Gastrocnemius medialis (tissue), 4 donors: ENCODE data around the gene RXRA. TPM values are rescaled to one million over a fixed set of nuclear protein-coding genes. Genes with fewer than 3 reads are reported as not detected.

ENCODE experiments used
- ATAC-seq, 2 donors: fragments of 150-250 bp; one replicate each; pipeline ENCODE4 v1.9.1; 2016
- DNase-seq, 2 donors: peaks; one replicate each; pipeline ENCODE4 v3.0.0-alpha.2; 2019
- H3K27ac ChIP-seq, 4 donors: fragments of 200-600 bp; sonication (generic); 1 replicate in 1 of 4; 2 replicates in 3 of 4; pipeline ENCODE4 v1.5.1; 2016 to 2018; ENCODE audit warnings: mild to moderate bottlenecking in 2 of 4, moderate library complexity in 1 of 4
- H3K27me3 ChIP-seq, 3 donors: fragments of 200-600 bp; sonication (generic) in 2 of 3; 1 replicate in 1 of 3; 2 replicates in 2 of 3; pipeline versions ENCODE4 v1.5.1 to v1.6.0; 2016 to 2019; ENCODE audit warnings: mild to moderate bottlenecking in 1 of 3, moderate library complexity in 1 of 3
- H3K36me3 ChIP-seq, 2 donors: fragments of 200-600 bp; sonication (generic) in 1 of 2; one replicate each; pipeline ENCODE4 v1.5.1; 2017 to 2018
- H3K4me1 ChIP-seq, 2 donors: fragments of 200-600 bp; sonication (generic) in 1 of 2; one replicate each; pipeline ENCODE4 v1.5.1; 2016 to 2017; ENCODE audit warnings: mild to moderate bottlenecking in 2 of 2
- H3K4me3 ChIP-seq, 4 donors: fragments of 200-600 bp; sonication (generic) in 3 of 4; 1 replicate in 1 of 4; 2 replicates in 3 of 4; pipeline ENCODE4 v1.5.1; 2016 to 2019; ENCODE audit warnings: mild to moderate bottlenecking in 2 of 4
- H3K9me3 ChIP-seq, 3 donors: fragments of 200-600 bp; sonication (generic) in 2 of 3; 1 replicate in 1 of 3; 2 replicates in 2 of 3; pipeline ENCODE4 v1.5.1; 2016 to 2019
- CTCF ChIP-seq, 5 experiments: fragments of 450-650 bp in 3 of 5; fragments of 200-600 bp in 2 of 5; sonication (generic) in 2 of 5; IDR thresholded peaks in 4 of 5; conservative IDR thresholded peaks in 1 of 5; 1 replicate in 4 of 5; 2 replicates in 1 of 5; pipeline ENCODE4 v1.5.1; 2016 to 2019; ENCODE audit warnings: antibody characterized with exemption in 5 of 5, mild to moderate bottlenecking in 3 of 5, moderate library complexity in 3 of 5
- POLR2A ChIP-seq, 2 donors: fragments of 450-650 bp; IDR thresholded peaks; one replicate each; pipeline ENCODE4 v1.6.1; 2017; ENCODE audit warnings: antibody characterized with exemption in 2 of 2, mild to moderate bottlenecking in 2 of 2, moderate library complexity in 2 of 2
- in situ Hi-C, 4 donors: fragments of 200-750 bp; cut with MboI; loops; one replicate each; pipeline versions ENCODE4 v1.15.0 to v1.8.0; 2017; ENCODE audit warnings: low sequenced_read_pairs in 4 of 4
- intact Hi-C: fragments of 100-400 bp; cut with DNase I; formaldehyde crosslinking; loops from one replicate; pipeline ENCODE4 v1.15.1; 2023; ENCODE audit warnings: low total_unique reads
- total RNA-seq, 4 donors: library from RNA; depleted of rRNA; stranded (reverse); fragments of >200 nt; gene quantifications; one replicate each; pipeline versions ENCODE4 v1.1.0 to v1.2.3, GENCODE V29; 2016

Gene RXRA
- total RNA-seq, 4 donors from 2014 or later: 70.8 to 224 (median 160) TPM

GRCh38 chr9:134445000-134445399 is 118.7 kb downstream of the RXRA start:
- no peak overlapping the region for H3K27ac ChIP-seq
- H3K4me3 ChIP-seq: no peak overlapping the region
- H3K4me1 ChIP-seq: peaks cover 31 to 32% of the 10 kb centered on the region in 2 donors
- H3K36me3 ChIP-seq: no peaks in the 10 kb centered on the region
- no peaks in the 10 kb centered on the region for H3K27me3 ChIP-seq
- intact Hi-C loops: loop anchor here (5.0 kb wide), 1 partner anchor 178 kb away; no protein-coding TSS in a partner anchor
- no peak for ATAC-seq
- TF ChIP-seq CTCF (IDR thresholded peaks at IDR 0.05 in 4 of 5, conservative IDR thresholded peaks at IDR 0.05 in 1 of 5): no peak
- TF ChIP-seq POLR2A (IDR thresholded peaks at IDR 0.05): no peak
- no peaks in the 10 kb centered on the region for H3K9me3 ChIP-seq
- no peak for DNase-seq
- in situ Hi-C loops: loop anchor here (5.0 to 25.0 kb wide), 4 partner anchors 108 to 280 kb away; partner anchors contain the start of genes RNU6ATAC (in 1 of the 4) and RXRA (in 1 of the 4)

- in situ Hi-C loops: loop anchor here in 3 of 4 donors (5.0 to 25.0 kb wide), 4 partner anchors 112 to 285 kb away; partner anchors contain the start of genes RNU6ATAC (in 1 of the 3) and RXRA (in 1 of the 3)
- no peaks in the 10 kb centered on the region for H3K36me3 ChIP-seq
- H3K27ac ChIP-seq: no peak overlapping the region
- intact Hi-C loops: loop anchor here (1.0 kb wide), 1 partner anchor 290 kb away; no protein-coding TSS in a partner anchor
- ATAC-seq (peak; percentile 84 to 85), DNase-seq (peak; percentile 83 to 87)
- H3K9me3 ChIP-seq: no peaks in the 10 kb centered on the region
- no peaks in the 10 kb centered on the region for H3K4me1 ChIP-seq
- H3K27me3 ChIP-seq: no peaks in the 10 kb centered on the region
- no peak overlapping the region for H3K4me3 ChIP-seq
- TF ChIP-seq CTCF (IDR thresholded peaks at IDR 0.05 in 4 of 5, conservative IDR thresholded peaks at IDR 0.05 in 1 of 5) (peak; percentile 60 to 87 (median 84)), POLR2A (IDR thresholded peaks at IDR 0.05) (no peak)
Measured at GRCh38 chr9:134449180-134449916, 123.1 kb downstream of the RXRA start.

DNA sequence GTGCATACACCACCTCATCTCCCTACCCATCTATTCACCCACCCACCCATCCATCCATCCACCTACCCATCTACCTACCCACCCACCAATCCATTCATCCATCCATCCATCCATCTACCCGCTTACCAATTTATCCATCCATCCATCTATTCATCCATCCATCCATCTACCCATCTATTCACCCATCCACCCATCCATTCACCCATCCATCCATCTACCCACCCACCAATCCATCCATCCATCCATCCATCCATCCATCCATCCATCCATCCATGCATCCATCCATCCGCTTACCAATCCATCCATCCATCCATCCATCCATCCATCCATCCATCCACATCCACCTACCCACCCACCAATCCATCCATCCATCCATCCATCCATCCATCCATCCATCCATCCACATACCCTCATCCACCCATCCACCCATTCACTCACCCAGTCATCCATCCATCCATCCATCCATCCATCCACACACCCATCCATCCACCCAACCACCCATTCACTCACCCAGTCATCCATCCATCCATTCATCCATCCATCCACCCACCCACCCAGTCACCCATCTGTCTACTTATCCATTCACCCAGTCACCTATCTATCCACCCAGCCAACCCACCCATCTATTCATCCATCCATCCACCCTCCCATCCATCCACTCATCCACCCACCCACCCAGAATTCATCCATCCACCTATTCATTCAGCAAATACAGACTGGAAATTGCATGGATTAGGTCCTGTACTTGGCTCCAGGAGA is 125.6 kb downstream of the RXRA start:
- no peaks in the 10 kb centered on the region for H3K27me3 ChIP-seq
- no peaks in the 10 kb centered on the region for H3K36me3 ChIP-seq
- intact Hi-C loops: no loop called here
- DNase-seq (no peak), ATAC-seq (no peak)
- no peak overlapping the region for H3K27ac ChIP-seq
- TF ChIP-seq CTCF (IDR thresholded peaks at IDR 0.05 in 4 of 5, conservative IDR thresholded peaks at IDR 0.05 in 1 of 5) (no peak), POLR2A (IDR thresholded peaks at IDR 0.05) (no peak)
- H3K4me1 ChIP-seq: peaks cover 12 to 15% of the 10 kb centered on the region in 2 donors
- in situ Hi-C loops: loop anchor here in 1 of 4 donors (25.0 kb wide), 1 partner anchor 285 kb away; no protein-coding TSS in a partner anchor
- H3K9me3 ChIP-seq: no peaks in the 10 kb centered on the region
- no peak overlapping the region for H3K4me3 ChIP-seq

DNA sequence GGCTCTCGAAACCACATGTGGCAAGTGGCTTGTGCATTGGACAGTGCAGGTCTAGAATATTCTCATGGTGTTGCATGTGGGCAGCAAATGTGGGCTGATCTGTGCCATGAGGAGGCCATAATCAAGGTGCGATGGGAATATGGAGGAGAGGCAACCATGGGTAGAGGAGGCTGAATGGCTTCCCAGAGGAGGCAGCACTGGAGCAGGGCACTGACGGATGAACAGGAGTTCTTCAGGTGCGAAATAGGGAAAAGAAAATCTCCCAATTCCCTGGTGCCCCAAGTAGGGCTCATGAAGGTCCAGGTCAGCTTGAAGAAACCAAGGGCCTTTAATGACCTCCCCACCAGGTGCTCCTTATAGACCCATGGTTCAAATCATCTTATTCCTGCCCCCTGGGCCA is 126.5 kb downstream of the RXRA start:
- no peak for DNase-seq
- no peak for ATAC-seq
- intact Hi-C loops: no loop called here

More for the DNA sequence above, 126.5 kb downstream of the RXRA start:
- TF ChIP-seq CTCF (IDR thresholded peaks at IDR 0.05 in 4 of 5, conservative IDR thresholded peaks at IDR 0.05 in 1 of 5): no peak
- TF ChIP-seq POLR2A (IDR thresholded peaks at IDR 0.05): no peak
- no peaks in the 10 kb centered on the region for H3K36me3 ChIP-seq
- H3K27ac ChIP-seq: no peak overlapping the region
- no peaks in the 10 kb centered on the region for H3K27me3 ChIP-seq
- H3K4me1 ChIP-seq: peaks cover 15 to 18% of the 10 kb centered on the region in 2 donors
- H3K9me3 ChIP-seq: no peaks in the 10 kb centered on the region
- in situ Hi-C loops: loop anchor here in 1 of 4 donors (25.0 kb wide), 1 partner anchor 285 kb away; no protein-coding TSS in a partner anchor
- H3K4me3 ChIP-seq: no peak overlapping the region
